SU-DHL-6 (cell line): ENCODE measurements around the gene RPL22.

Experiments
- H2AFZ ChIP-seq: fragments of 200-600 bp; sonication (generic); 2 replicates; pipeline ENCODE4 v1.6.1; 2014; ENCODE audit warnings: low read depth, mild to moderate bottlenecking, moderate library complexity, mixed read lengths, antibody characterized with exemption, low read length; ENCODE audit not compliant: severe bottlenecking
- H3F3A ChIP-seq: fragments of 200-600 bp; shearing (Covaris generic); 2 replicates; pipeline ENCODE4 v1.6.0; 2016; ENCODE audit warnings: antibody characterized with exemption, mild to moderate bottlenecking; ENCODE audit not compliant: insufficient read depth
- H3K27ac ChIP-seq: fragments of 200-600 bp; sonication (generic); 2 replicates; pipeline ENCODE4 v1.5.1; 2016; ENCODE audit warnings: low read depth, mild to moderate bottlenecking, low read length, moderate library complexity, mixed read lengths
- H3K27me3 ChIP-seq: fragments of 200-600 bp; sonication (generic), shearing (Covaris generic); 2 replicates; pipeline ENCODE4 v1.6.0; 2014; ENCODE audit warnings: mild to moderate bottlenecking, low read length
- H3K36me3 ChIP-seq: fragments of 200-600 bp; sonication (generic); 2 replicates; pipeline ENCODE4 v1.6.1; 2014; ENCODE audit warnings: mild to moderate bottlenecking, low read length, mixed read lengths
- H3K4me2 ChIP-seq: fragments of 300-600, 200-600 bp; shearing (Covaris generic), sonication (generic); 2 replicates; pipeline ENCODE4 v1.6.0; 2014; ENCODE audit warnings: low read length, low read depth, mild to moderate bottlenecking; ENCODE audit not compliant: poor library complexity, severe bottlenecking
- H3K4me3 ChIP-seq: fragments of 200-600 bp; sonication (generic); 2 replicates; pipeline ENCODE4 v1.5.1; 2014; ENCODE audit warnings: antibody characterized with exemption, low read length, mild to moderate bottlenecking, mixed read lengths; ENCODE audit not compliant: insufficient read depth, poor library complexity, severe bottlenecking
- H3K79me2 ChIP-seq: fragments of 200-600 bp; sonication (generic); 2 replicates; pipeline ENCODE4 v1.6.1; 2014; ENCODE audit warnings: mild to moderate bottlenecking, low read length, moderate library complexity; ENCODE audit not compliant: insufficient read depth
- H3K9ac ChIP-seq: fragments of 200-600 bp; sonication (generic); 2 replicates; pipeline ENCODE4 v1.7.0; 2014; ENCODE audit warnings: mild to moderate bottlenecking, low read length
- H3K9me2 ChIP-seq: fragments of 200-600 bp; sonication (generic); replicated peaks from 2 replicates; pipeline ENCODE4 v1.6.1; 2014; ENCODE audit warnings: low read length; ENCODE audit not compliant: insufficient read depth
- H3K9me3 ChIP-seq: fragments of 200-600 bp; sonication (generic); 2 replicates; pipeline ENCODE4 v1.6.1; 2014; ENCODE audit warnings: low read length, mixed read lengths; ENCODE audit not compliant: insufficient read depth
- H4K20me1 ChIP-seq: fragments of 200-600 bp; sonication (generic); 2 replicates; pipeline ENCODE4 v1.6.1; 2014; ENCODE audit warnings: low read depth, mild to moderate bottlenecking, antibody characterized with exemption, low read length, moderate library complexity, mixed read lengths
- EZH2phosphoT487 ChIP-seq: fragments of 200-600 bp; sonication (generic), shearing (Covaris generic); conservative IDR thresholded peaks from 2 replicates; pipeline ENCODE4 v1.6.1; 2018; ENCODE audit warnings: mild to moderate bottlenecking, antibody characterized with exemption, low read length, moderate library complexity, mixed read lengths
- TF ChIP-seq, protein P1 (sequence below): fragments of 200-600 bp; sonication (generic); IDR thresholded peaks from one replicate; pipeline ENCODE4 v1.5.1; 2017; ENCODE audit warnings: antibody characterized with exemption, mild to moderate bottlenecking, low read length, moderate library complexity; ENCODE audit not compliant: insufficient read depth, poor library complexity, severe bottlenecking

RPL22 gene

GRCh38 chr1:6174621-6175410 lies 24.6 kb downstream of the RPL22 start:
- Histone ChIP-seq H3K36me3 (no peaks in the 10 kb centered on the region), H3K9me3 (no peaks in the 10 kb centered on the region), H3K79me2 (no peaks in the 10 kb centered on the region), H3K4me2 (no peak overlapping the region), H4K20me1 (no peaks in the 10 kb centered on the region), H3K27ac (no peak overlapping the region), H2AFZ (no peak overlapping the region), H3K4me3 (no peak overlapping the region), H3K9ac (no peak overlapping the region), H3F3A (no peaks in the 10 kb centered on the region), H3K9me2 (no peaks in the 10 kb centered on the region), H3K27me3 (no peaks in the 10 kb centered on the region)
- TF ChIP-seq, protein P1, sequence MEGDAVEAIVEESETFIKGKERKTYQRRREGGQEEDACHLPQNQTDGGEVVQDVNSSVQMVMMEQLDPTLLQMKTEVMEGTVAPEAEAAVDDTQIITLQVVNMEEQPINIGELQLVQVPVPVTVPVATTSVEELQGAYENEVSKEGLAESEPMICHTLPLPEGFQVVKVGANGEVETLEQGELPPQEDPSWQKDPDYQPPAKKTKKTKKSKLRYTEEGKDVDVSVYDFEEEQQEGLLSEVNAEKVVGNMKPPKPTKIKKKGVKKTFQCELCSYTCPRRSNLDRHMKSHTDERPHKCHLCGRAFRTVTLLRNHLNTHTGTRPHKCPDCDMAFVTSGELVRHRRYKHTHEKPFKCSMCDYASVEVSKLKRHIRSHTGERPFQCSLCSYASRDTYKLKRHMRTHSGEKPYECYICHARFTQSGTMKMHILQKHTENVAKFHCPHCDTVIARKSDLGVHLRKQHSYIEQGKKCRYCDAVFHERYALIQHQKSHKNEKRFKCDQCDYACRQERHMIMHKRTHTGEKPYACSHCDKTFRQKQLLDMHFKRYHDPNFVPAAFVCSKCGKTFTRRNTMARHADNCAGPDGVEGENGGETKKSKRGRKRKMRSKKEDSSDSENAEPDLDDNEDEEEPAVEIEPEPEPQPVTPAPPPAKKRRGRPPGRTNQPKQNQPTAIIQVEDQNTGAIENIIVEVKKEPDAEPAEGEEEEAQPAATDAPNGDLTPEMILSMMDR, result no peak
- TF ChIP-seq EZH2phosphoT487, result no peak

GRCh38 chr1:6172549-6172948 lies 26.8 kb downstream of the RPL22 start:
- Histone ChIP-seq H3K27me3 (no peaks in the 10 kb centered on the region), H2AFZ (no peak overlapping the region), H3K79me2 (no peaks in the 10 kb centered on the region), H3K9me2 (no peaks in the 10 kb centered on the region), H3K9ac (no peak overlapping the region), H3K9me3 (no peaks in the 10 kb centered on the region), H3K4me2 (no peak overlapping the region), H4K20me1 (no peaks in the 10 kb centered on the region), H3F3A (no peaks in the 10 kb centered on the region), H3K4me3 (no peak overlapping the region), H3K36me3 (no peaks in the 10 kb centered on the region), H3K27ac (no peak overlapping the region)
- no peak for TF ChIP-seq EZH2phosphoT487
- TF ChIP-seq, protein P1, result no peak

DNA sequence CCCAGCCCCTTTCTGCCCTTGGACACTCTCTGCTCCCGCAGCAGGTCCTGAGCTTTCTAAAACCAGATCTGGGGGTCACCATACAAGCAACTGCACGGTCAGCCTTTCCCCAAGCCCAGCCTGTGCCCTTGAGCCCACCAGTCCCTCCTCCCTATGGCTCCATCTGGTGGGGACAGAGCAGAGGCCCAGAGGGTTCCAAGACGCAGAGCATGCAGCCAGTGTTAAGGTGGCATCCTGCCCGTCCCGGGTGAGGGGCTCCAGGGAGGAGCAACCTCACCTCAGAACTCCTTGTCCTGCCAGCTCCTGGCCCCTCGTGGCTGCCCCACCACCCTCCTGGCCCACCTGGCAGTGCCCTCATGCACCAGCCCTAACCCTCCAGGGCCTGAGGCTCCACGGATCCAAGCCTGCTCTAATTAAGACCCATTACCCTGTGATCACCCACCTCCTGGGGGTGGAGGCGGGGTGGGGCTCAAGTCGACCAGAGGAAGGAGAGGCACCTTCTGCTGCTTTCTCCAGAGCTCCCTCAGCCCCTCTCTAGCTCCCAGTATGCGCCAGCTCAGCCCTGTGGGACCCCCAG lies 27.8 kb downstream of the RPL22 start:
- no peak for TF ChIP-seq EZH2phosphoT487
- TF ChIP-seq, protein P1, result no peak
- no peaks in the 10 kb centered on the region for H3K27me3 ChIP-seq
- H3K4me2 ChIP-seq, result no peak overlapping the region
- no peaks in the 10 kb centered on the region for H3F3A ChIP-seq
- no peaks in the 10 kb centered on the region for H3K9me2 ChIP-seq
- no peaks in the 10 kb centered on the region for H3K36me3 ChIP-seq
- no peak overlapping the region for H3K27ac ChIP-seq
- H4K20me1 ChIP-seq, result no peaks in the 10 kb centered on the region
- no peak overlapping the region for H3K4me3 ChIP-seq
- H2AFZ ChIP-seq, result no peak overlapping the region
- H3K79me2 ChIP-seq, result no peaks in the 10 kb centered on the region
- H3K9me3 ChIP-seq, result no peaks in the 10 kb centered on the region
- H3K9ac ChIP-seq, result no peak overlapping the region
